Measurements from ENCODE around the gene SPOCK1.

Gene SPOCK1

DNA sequence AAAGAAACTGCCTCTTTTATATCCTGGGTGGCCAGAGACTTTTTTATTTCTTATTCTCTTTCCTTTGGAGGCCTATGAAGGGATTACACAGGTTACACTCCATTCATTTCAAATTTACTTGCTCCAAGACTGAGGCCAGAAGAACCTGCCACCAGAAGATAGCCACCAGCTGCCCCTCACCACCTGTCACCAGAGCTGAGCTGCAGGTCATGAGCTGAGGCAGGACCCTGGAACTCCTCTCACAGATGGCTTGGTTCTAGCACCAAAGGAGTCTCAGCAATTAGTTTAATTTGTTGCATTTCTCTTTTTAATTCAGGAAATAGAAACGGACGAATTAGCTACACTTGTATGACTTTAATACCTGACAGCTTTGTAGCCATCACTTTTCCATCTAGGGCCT is 313.9 kb downstream of the SPOCK1 start:
- no peak for DNase-seq

DNA sequence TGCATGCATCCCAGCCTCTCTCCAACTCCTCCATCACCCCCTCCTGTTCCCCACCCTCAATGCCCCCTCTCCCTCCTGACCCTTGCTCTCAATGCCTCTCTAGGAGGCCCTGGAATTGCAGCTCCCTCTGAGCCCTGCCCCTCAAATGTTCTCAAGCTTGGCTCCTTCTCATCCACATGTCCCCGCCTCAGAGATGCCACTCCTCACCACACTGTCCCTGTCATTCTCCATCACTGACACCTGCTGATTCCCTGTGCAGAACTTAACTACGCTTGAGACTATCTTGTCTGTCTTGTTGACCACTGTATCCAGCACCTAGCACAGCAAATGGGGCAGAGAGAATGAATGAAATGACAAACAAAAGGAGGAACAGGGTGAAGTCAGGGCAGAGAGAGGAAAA is 314.4 kb downstream of the SPOCK1 start:
- no peak for DNase-seq

DNA sequence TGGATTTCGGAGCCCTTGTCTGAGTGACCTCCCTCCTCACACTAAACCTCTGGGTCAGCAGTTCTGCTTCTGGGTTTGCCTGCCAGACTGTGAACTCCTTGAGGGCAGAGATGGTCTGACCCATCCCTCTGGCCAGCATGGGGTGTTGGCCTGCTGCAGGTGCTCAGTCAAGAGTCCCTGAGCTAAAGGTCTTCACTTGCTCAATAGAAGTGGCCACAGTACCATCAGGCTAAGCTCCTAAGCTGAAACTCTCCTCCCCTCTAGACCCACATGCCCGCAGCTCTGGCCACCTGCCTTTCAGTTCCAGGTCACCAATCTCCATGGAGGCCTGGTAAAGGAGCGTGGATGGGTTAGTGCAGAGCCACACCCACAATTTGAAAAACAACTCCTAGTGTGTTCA is 316.6 kb downstream of the SPOCK1 start:
- DNase-seq = no peak

DNA sequence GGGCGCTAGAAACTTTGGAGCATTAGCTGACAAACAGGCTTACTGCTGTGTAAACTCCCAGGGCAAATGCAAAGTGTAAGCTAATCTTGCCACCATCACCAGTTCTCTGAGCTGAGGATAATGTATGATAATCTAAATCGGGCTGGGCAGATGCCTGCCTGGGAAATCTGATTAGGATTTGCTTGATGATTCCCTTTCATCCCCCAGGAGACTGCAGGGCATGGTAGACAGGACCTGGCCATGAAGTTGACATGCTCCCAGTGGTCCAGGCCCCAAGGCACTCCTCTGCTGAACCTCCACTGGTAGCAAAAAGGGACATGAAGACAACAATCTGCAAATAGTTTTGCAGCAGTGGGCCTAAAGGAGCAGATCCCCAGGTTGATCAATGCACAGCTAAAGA is 317.5 kb downstream of the SPOCK1 start:
- DNase-seq = no peak

DNA sequence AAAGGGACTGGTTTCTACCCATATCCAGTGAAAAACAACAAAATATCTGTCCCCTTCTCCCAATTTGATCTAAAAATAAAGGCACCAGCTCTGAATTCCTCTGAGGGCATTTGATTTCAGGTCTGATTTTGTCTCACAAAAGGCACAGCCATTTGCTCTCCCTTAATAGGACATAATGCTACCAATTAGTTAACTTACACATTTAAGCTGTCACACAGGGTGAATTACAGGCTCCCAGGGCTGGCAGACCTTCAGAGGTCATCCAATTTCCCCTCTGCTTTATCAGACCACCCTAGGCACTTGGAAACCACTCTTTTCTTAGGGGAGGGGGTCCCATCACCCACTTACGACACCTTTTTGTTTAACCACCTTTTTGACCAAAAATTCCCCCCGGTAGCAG is 319.9 kb downstream of the SPOCK1 start:
- no peak for DNase-seq

DNA sequence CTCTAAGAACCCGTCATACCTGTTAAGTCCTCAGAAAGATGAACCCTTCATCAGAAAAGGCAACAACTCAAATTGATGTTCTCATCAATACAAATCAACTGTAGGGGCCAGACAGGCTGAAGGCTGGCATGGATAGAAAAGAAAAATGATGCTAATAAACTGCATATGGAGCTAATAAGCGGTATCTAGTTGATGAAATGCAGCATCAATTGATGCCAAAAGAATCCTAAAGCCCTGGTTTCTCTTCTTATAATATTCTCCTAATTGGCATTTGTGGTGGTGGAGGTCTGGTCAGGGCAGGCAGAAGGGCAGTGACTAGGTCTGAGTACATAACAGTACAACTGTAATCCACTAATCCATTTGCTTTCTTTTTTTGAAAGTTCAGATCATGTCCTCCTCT is 322.5 kb downstream of the SPOCK1 start:
- no peak for DNase-seq

DNA sequence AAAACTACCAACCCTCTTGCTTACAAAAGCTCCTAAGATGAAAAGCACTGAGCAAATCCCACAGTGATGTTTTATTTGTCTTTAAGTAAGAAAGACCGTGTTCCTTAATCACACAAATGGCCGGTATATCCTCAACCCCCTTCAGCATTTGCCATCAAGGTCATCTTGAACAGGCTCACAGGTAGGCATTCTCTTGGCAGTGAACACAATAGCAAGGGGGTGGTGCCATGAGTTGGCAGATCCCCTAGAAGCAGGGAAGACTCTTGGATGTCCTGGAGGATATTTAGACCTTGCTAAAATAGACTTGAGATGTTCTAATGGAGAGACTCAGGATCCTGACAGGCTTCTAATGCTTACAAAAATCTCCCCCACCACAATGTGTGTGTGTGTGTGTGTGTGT is 323.0 kb downstream of the SPOCK1 start:
- no peak for DNase-seq

DNA sequence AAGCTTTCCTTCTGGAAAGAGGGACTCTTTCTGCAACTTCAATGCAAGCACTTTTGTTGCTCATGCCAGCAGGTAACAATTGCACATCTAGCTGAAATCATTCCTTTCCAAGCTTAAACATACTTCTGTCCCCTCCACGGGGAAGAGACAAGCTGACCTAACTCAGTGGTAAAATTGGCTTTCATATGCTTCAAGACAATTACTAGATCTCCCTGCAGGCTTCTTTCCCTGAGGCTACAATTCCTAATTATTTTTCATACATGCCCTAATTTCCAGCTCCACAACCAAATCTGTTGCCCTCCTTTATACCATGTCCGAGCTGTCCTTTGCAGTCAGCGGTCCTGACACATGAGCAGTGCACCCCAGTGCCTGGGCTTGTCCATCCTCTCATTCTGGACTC is 324.9 kb downstream of the SPOCK1 start:
- DNase-seq = no peak

DNA sequence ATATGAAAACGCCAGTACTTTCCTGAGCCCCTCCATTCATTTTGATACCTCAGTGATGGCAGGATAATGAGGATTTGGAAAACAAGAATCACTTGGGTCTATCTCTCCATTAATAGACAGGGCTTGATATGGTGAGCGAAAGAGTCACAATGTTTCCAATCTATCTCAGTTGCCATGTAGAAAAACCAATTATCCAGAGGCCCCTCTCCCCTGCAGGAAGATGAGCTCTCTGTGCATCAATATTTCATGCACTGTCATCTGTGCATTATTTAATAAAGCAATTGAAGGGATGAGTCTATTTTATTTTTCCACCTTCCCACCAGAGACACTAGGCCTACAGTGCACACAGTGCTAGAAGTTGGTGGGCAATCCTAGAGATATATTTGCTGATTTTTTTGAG is 326.9 kb downstream of the SPOCK1 start:
- no peak for DNase-seq

DNA sequence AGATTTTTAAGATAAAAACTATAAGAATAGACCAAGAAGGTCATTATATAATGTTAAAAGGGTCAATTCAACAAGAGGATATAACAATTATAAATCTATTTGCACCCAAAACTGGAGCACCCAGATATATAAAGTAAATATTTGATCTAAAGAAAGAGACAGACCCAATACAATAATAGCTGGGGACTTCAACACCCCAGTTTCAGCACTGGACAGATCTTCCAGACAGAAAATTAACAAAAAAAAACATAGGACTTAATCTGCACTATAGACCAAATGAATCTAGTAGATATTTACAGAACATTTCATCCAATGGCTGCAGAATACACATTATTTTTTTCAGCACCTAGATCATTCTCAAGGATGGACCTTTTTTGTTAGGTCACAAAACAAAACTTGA is 331.9 kb downstream of the SPOCK1 start:
- DNase-seq = no peak

DNA sequence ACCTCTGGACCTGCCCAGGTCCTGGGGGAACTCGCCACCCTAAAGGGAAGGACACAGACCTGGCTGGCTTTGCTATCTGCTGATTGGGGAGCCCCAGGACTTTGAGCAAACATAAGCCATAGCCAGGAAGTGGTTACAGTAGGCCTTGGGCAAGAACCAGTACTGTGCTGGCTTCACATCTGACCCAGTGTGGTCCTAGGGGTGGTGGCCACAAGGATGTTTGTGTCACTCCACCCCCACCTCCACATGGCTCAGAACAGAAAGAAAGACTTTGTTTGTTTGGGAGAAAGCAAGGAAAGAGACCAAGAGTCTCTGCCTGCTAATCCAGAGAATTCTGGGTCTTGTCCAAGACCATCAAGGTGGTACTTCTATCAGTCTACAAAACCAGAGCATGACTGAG is 334.2 kb downstream of the SPOCK1 start:
- no peak for DNase-seq

DNA sequence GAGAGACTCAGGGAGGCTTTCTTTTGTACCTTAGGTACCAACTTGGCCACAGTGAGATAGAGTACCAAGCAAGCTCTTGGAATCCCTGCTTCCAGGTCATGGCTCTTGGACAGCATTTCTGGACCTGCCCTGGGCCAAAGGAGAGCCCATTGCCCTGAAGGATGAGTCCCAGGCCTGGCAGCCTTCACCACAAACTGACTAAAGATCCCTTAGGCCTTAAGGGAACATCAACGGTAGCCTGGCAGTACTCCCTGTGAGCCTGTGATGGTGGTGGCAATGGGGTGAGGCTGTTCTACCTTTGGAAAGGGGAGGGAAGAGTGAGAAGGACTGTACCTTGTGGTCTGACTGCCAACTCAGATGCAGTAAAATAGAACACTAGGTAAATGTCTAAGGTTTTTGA is 334.6 kb downstream of the SPOCK1 start:
- DNase-seq = no peak

DNA sequence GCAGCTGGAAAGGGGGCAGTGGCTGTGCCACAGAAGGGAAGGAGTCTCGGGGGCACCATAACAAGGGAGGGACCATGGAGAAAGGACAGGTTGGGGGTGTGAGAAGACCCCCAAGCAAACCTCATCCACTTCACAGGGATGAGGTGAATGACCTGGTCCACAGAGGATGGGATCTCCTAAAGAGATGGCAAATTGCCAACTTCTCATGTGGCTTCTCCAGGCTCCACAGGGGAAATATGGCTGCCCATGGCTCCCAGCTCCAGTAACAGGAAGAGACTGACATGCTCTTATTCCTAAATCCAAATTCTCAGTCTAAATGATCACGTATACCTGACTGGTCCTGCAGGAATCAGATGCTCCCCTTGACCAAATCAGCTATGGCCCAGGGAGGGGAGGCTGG is 340.4 kb downstream of the SPOCK1 start:
- DNase-seq = no peak

DNA sequence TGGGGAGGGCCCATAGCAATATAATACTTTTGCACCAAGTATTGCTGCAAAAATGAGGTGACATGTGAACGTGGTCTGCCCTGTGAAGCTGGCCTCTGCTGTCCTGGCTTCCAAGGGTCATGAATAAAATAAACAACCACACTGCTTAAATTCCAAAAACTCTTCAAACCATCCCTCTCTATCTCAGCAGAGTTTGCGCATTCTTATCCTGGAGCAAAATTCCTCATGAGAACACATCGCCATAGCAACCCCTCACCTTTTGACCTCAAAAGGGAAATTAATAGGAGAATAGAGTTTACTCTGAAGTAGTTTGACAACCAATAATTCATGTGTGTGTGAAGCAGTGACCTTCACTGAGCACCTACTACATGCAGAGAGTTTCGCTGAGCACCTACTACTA is 342.9 kb downstream of the SPOCK1 start:
- DNase-seq = no peak

DNA sequence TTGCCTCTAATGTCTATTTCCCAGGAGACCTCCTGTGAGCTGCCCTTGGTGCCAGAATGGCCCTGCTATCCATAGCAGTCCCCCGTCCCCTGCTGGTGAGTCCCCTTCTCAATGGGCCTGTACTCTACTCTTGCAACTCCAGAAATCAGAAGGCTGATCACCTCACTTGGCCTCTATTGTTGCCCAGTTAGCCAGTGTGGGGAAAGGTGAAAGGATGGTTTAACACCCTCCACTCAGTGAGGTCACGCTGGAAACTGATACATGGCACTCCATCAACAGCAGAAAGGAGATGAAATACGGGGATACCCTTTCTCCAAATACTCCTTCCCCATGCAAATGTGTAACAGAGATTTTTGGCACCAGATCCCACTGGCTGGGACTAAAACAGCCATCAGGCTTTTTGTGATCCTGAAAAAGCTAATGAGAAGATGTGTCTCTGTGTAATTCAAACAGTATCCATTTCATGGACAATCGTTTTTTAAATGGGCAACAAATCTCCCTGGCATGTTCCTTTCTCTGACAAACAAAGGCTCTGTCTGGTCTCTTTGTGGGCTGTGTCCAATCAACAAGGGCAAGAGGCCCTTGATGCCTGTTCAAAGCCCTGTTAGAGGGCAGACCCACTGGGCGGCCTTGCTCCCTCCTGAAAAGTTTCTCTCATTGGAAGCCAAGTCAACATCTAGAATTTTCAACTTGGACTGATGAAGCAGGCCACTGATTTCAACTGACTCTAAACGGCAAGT is 343.7 kb downstream of the SPOCK1 start:
- no peak for DNase-seq

DNA sequence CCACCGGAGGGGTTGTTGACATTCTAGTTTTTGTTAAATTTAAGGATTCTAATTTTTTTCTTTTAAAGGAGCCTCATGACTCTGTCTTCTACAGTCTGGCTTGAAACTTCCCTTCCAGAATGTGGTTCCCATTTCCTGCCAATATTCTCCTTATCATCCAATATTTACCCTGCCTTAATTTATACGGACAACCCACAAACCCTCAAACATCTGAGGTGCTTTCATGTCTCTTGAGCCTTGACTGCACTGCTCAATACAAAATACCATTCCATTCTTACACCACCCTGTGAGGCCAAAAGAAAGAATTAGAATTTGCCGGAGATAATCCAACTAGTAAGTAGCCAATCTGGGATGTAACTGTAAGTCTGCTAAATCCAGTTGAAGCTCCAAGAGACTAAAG is 346.5 kb downstream of the SPOCK1 start:
- no peak for DNase-seq

DNA sequence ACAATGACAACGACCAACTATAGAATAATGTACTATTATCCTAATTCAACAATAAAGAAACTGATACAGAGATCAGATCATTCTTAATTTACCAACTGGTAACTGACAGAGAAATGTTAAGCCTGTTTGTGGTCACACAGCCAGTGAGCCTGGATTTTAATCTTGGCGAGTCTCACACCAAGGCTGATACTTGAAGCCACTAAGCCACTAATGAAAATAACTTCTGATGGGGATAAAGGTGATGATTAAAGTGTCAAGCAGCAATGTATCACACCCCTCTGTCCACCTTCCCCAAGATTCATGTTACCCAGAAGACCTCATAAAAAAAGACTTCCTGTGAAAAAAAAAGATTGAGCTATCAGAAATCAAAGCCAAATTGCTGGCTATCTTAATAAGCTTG is 350.5 kb downstream of the SPOCK1 start:
- no peak for DNase-seq

DNA sequence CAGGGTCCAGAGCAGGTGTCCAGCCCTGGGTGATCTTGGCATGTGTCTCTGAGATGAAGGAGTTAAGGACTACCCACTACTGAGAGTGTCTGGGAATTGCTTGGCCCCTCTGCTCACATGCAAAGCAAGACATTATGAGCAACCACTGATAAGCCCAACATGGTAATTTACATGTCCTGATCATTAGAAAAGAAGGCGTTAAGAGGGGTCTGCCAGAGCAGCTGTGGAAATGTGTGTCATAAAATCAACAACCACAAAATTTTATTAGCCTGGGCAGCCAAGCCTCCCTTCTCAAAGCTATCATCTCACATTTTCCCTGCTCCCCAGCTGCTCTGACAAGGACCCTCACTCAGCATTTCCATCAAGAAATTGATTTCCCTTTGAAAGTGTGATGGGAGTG is 351.0 kb downstream of the SPOCK1 start:
- no peak for DNase-seq

DNA sequence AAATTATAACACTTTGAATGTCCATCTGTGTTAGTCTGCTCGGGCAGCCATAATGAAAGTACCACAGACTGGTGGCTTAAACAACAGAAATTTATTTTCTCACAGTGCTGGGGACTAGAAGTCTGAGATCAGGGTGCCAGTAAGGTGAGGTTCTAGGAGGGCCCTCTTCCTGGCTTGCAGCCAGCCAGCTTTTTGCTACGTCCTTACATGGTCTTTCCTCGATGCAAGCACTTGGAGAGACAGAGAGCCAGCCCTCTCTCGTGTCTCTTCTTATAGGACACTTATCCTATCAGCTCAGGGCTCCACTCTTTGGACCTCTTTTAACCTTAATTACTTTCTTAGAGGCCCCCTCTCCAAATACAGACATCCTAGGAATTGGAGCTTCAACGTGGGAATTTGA is 351.8 kb downstream of the SPOCK1 start:
- no peak for DNase-seq

DNA sequence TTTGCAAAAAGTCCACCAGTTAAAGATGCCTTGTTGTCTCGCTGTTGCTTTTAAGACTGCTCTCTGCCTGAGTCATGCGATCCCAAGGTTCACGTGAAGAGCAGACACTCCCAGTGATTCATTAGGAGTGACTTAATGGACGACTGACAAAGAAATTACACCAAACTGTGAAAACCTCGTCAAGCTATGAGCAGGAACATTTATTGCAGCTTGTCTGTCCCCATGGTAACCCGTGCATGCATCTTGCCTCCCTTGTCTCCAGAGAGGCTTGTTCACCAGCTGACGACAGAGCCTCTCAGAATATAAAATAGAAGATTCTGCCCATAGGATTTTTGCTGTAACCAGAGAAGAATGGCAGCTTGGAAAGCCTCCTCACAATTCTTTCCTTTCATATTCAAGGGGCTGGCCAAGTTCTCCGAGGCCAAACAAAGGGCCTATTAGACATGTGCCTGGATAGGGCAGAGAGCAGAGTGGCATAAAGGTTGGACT is 352.7 kb downstream of the SPOCK1 start:
- no peak for DNase-seq

DNA sequence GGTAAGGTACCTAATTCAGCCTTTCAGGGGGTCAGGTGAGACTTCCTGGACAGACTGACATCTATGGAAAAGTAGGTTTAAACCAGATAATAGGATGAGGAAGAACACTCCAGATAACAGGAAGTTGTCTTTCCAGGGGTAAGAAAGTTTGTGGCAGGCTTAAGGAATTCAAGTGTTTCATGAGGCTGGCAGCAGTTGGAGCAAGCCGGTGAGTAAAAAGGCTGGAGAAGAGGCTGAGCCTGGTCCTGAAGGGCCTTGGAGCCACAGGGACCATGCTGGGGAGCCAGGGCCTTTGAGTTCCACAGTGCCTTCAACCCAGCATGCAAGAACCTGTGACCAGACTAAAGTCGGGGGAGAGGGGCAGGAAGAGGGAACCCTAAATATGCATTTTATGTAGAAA is 353.4 kb downstream of the SPOCK1 start:
- DNase-seq = no peak

DNA sequence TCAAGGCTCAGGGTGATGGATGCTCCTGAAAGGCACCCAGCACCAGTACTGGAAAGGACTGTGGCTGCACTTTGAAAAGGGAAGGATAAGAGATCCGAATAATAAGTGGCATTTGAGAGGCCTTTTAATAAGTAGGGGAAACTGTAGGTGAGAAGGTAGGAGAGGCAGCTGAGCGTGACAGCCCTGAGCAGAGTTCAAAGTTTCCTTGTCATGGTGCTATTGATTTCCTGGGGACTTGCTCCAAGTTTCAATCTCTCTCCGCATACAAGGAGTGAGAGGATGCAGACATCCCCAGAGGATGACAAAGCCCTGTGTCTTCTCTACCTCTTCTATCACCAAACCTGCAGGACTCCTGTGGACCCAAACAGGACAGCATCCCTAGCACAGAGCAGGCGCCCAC is 354.5 kb downstream of the SPOCK1 start:
- DNase-seq = no peak

DNA sequence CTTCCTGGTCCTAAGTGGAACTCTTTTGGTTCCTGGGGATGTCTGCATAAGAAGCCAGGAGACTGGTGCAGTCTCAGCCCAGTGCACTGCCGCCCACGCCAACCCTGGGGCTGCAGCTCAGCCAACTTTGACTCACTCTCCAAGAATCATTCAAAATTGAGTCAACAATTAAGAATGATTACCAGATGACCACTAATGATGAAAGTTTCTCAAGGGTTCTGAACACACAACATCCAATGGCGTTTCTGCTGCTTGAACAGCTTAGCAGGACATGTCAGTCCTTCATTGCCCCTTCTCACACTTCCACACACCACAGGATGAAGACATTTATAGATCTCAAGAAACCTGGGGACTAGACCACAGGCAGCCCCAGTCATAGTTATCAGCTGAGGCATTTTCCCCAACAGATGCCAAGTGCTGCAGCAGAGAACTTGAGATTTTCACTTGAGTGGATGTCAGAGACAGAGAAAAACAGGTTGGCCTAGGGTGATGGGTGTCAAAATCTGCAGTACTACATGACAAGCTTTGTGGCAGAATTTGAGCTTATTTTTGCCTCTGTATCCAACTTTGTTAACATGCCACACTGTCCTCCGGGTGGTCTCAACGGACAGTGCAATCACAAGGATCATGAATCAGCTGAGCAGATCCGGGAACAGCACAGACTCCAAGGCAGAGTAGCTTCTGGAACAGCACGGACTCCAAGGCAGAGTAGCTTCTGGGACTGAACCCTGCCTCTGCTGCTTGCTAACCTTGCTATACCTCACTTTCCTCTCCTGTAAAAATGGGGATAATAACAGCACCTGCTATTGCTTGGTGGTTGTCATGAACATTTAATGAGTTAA is 356.1 kb downstream of the SPOCK1 start:
- DNase-seq = no peak

DNA sequence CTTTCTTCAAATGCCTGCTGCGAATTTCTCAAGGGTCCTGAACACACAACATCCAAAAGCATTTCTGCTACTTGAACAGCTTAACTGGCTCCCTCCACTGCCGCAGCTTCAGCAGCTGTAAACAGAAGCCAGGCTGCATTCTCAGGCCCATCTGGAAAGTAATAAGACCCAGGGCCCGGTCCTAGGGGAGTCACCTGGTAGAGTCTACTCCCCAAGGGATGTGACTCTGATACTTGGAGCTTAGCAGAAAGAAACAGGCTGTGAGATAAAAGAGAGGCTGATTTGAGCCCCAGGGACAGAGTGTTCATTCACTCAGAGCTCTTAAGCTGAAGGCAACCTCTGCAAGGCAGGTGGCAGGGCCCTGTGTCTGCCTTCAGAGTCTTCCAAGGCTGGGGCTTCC is 356.8 kb downstream of the SPOCK1 start:
- DNase-seq = no peak

DNA sequence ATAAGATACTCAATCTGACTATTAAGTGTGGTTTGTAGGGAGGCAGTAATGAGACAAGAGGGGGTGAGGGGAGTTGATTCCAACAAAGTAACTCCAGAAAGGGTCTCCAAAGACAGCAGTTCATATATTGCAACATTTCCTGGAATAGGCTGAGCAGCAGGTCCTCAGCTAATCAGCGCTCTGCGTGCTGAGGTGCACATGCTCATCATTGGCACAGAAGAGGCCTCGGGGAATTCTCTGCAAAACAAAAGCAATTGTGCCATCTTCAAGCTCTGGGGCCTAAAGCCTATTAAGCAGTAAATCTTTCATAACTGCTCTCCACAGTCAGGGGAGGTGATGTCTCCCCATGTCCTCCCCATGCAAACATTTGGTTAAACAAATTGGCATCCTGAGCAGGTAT is 357.3 kb downstream of the SPOCK1 start:
- DNase-seq = no peak
